OCI-LY7 (cell line): Measurements from ENCODE around the gene DOK7. TPM values are rescaled to one million over a fixed set of nuclear protein-coding genes. Genes with fewer than 3 reads are reported as not detected.

Experiments
- BruUV-seq: library from RNA; stranded (reverse); fragments of 400-500 nt; replicated peaks from 2 replicates; lab custom pipeline; 2021; lab: Mats Ljungman, UMichigan
- CTCF ChIA-PET: fragments of 300-600 bp; sonication (Branson Sonifier 250); formaldehyde crosslinking; loops from one replicate; lab custom pipeline; 2022; ENCODE audit warnings: antibody characterized with exemption; ENCODE audit not compliant: unreplicated experiment; lab: Charles Lee
- POLR2A ChIA-PET: fragments of 300-600 bp; sonication (Branson Sonifier 250); formaldehyde crosslinking; loops from one replicate; lab custom pipeline; 2022; ENCODE audit warnings: antibody characterized with exemption; lab: Charles Lee
- DNase-seq: peaks from one replicate; pipeline ENCODE4 v3.0.0-alpha.2; 2015; ENCODE audit warnings: low spot score
- H2AFZ ChIP-seq: fragments of 200-600 bp; sonication (generic), shearing (Covaris generic); 2 replicates; pipeline ENCODE4 v1.6.1; 2014; ENCODE audit warnings: mild to moderate bottlenecking, antibody characterized with exemption, low read length, moderate library complexity
- H3K27ac ChIP-seq: fragments of 200-600 bp; sonication (generic); 2 replicates; pipeline ENCODE4 v1.5.1; 2014; ENCODE audit warnings: mixed run types, low read depth, mild to moderate bottlenecking, moderate library complexity, low read length, inconsistent platforms; ENCODE audit not compliant: poor library complexity, severe bottlenecking
- H3K36me3 ChIP-seq: fragments of 200-600 bp; sonication (generic); 2 replicates; pipeline ENCODE4 v1.6.1; 2014; ENCODE audit warnings: mild to moderate bottlenecking, antibody characterized with exemption, low read length, moderate library complexity, mixed read lengths; ENCODE audit not compliant: insufficient read depth
- H3K4me1 ChIP-seq: fragments of 200-600 bp; sonication (generic); 2 replicates; pipeline ENCODE4 v1.5.1; 2014; ENCODE audit warnings: mild to moderate bottlenecking, low read length; ENCODE audit not compliant: insufficient read depth, poor library complexity, severe bottlenecking
- H3K4me2 ChIP-seq: fragments of 200-600 bp; sonication (generic); 2 replicates; pipeline ENCODE4 v1.6.1; 2014; ENCODE audit warnings: mild to moderate bottlenecking, low read length
- H3K4me3 ChIP-seq: fragments of 200-600 bp; sonication (generic); 2 replicates; pipeline ENCODE4 v1.5.1; 2014; ENCODE audit warnings: mild to moderate bottlenecking, low read depth, low read length; ENCODE audit not compliant: poor library complexity, severe bottlenecking
- H3K79me2 ChIP-seq: fragments of 200-600 bp; sonication (generic); 2 replicates; pipeline ENCODE4 v1.6.1; 2016; ENCODE audit warnings: low read depth, mild to moderate bottlenecking, low read length, moderate library complexity, mixed read lengths; ENCODE audit not compliant: insufficient read depth
- H3K9me2 ChIP-seq: fragments of 200-600 bp; sonication (generic); 2 replicates; pipeline ENCODE4 v1.6.1; 2016; ENCODE audit warnings: mild to moderate bottlenecking, low read length, mixed read lengths; ENCODE audit not compliant: insufficient read depth
- H3K9me3 ChIP-seq: fragments of 200-600 bp; sonication (generic); 2 replicates; pipeline ENCODE4 v1.6.1; 2014; ENCODE audit warnings: mild to moderate bottlenecking, mixed run types, low read length, mixed read lengths
- H4K20me1 ChIP-seq: fragments of 200-600 bp; sonication (generic); 2 replicates; pipeline ENCODE4 v1.6.1; 2014; ENCODE audit warnings: mild to moderate bottlenecking, antibody characterized with exemption, low read length, moderate library complexity, mixed read lengths; ENCODE audit not compliant: insufficient read depth
- EZH2phosphoT487 ChIP-seq: fragments of 200-600 bp; sonication (generic); IDR thresholded peaks from 2 replicates; pipeline ENCODE4 v1.6.1; 2018; ENCODE audit warnings: low read depth, borderline replicate concordance, mild to moderate bottlenecking, mixed run types, antibody characterized with exemption, low read length, moderate library complexity, mixed read lengths
- intact Hi-C: fragments of 100-400 bp; cut with micrococcal nuclease; formaldehyde crosslinking; loops from one replicate; pipeline ENCODE4 v1.10.0; 2022; ENCODE audit not compliant: unreplicated experiment
- total RNA-seq, 2 experiments: library from RNA; depleted of rRNA in 1 of 2; stranded (reverse); fragments of >200 nt in 1 of 2; shearing (Covaris generic) in 1 of 2; gene quantifications; 2 replicates each; pipeline ENCODE4 v1.2.3, GENCODE V29; 2014 to 2022
- TF ChIP-seq, protein P1 (sequence below): fragments of 200-600 bp; sonication (generic); conservative IDR thresholded peaks from 2 replicates; pipeline ENCODE4 v1.5.1; 2014; ENCODE audit warnings: mild to moderate bottlenecking, antibody characterized with exemption, low read length, moderate library complexity, mixed read lengths

DOK7 gene
- total RNA-seq, 2 experiments from 2014 or later = 1.5 TPM; not detected in 1

- Histone ChIP-seq H4K20me1 (no peaks in the 10 kb centered on the region), H2AFZ (no peak overlapping the region), H3K4me1 (no peaks in the 10 kb centered on the region), H3K9me2 (no peaks in the 10 kb centered on the region), H3K27ac (no peak overlapping the region), H3K36me3 (no peaks in the 10 kb centered on the region), H3K79me2 (no peaks in the 10 kb centered on the region), H3K4me2 (no peak overlapping the region), H3K9me3 (no peaks in the 10 kb centered on the region), H3K4me3 (no peak overlapping the region)
- TF ChIP-seq EZH2phosphoT487 = no peak
- TF ChIP-seq, protein P1, sequence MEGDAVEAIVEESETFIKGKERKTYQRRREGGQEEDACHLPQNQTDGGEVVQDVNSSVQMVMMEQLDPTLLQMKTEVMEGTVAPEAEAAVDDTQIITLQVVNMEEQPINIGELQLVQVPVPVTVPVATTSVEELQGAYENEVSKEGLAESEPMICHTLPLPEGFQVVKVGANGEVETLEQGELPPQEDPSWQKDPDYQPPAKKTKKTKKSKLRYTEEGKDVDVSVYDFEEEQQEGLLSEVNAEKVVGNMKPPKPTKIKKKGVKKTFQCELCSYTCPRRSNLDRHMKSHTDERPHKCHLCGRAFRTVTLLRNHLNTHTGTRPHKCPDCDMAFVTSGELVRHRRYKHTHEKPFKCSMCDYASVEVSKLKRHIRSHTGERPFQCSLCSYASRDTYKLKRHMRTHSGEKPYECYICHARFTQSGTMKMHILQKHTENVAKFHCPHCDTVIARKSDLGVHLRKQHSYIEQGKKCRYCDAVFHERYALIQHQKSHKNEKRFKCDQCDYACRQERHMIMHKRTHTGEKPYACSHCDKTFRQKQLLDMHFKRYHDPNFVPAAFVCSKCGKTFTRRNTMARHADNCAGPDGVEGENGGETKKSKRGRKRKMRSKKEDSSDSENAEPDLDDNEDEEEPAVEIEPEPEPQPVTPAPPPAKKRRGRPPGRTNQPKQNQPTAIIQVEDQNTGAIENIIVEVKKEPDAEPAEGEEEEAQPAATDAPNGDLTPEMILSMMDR = no peak
- no peak for DNase-seq
- intact Hi-C loops = loop anchor here (2.0 kb wide), 3 partner anchors 248 to 396 kb away; no protein-coding TSS in a partner anchor
- CTCF ChIA-PET = no interaction called here
- no TSS peak for BruUV-seq
- POLR2A ChIA-PET = no interaction called here
Measured at GRCh38 chr4:3442460-3442958, 20.6 kb upstream of the DOK7 start.

- Histone ChIP-seq H3K4me3 (no peak overlapping the region), H3K27ac (no peak overlapping the region), H3K36me3 (no peaks in the 10 kb centered on the region), H4K20me1 (no peaks in the 10 kb centered on the region), H3K9me2 (no peaks in the 10 kb centered on the region), H3K4me2 (no peak overlapping the region), H3K9me3 (no peaks in the 10 kb centered on the region), H3K4me1 (no peaks in the 10 kb centered on the region), H3K79me2 (no peaks in the 10 kb centered on the region), H2AFZ (no peak overlapping the region)
- peak; percentile 70 for DNase-seq
- no TSS peak for BruUV-seq
- intact Hi-C loops = loop anchor here (1.0 to 2.0 kb wide), 5 partner anchors 97 to 396 kb away; no protein-coding TSS in a partner anchor
- TF ChIP-seq, protein P1 = peak; percentile 85
- TF ChIP-seq EZH2phosphoT487 = no peak
- ChIA-PET CTCF (no interaction called here), POLR2A (no interaction called here)
Measured at GRCh38 chr4:3442959-3443749, 20.0 kb upstream of the DOK7 start.
